HG03095 (cell line): ENCODE data around the gene MDFIC2.
"Not testable (repeated sequence)": the region's sequence is repeated elsewhere in the genome, so short reads cannot be mapped to it uniquely, and the experiment has no call there.

ENCODE experiments used
- ATAC-seq: cut with Tn5 transposase; IDR thresholded peaks from one replicate; pipeline ENCODE4 v1.9.1; 2021; ENCODE audit warnings: moderate library complexity; ENCODE audit not compliant: unreplicated experiment

The MDFIC2 gene

DNA sequence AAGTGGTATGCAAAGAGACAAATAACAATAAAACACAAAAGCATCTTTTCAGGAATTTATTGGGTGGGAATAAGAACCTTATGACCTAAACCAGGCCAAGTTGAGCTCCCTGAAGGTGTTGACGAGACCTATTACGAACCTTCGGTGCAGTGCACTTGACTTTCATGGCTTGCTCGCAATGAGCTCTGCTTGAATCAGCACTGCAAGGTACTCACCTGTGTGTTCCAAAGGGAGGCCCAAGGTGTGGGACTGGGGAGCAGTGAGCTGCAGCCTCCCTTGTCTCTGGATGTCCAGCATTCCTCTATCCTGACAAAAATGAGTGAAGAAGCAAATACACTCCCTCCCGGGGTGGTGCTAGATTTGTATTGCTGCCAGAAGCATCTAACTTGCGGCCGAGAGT lies at the start of gene MDFIC2:
TSS of gene MDFIC2 (minus strand) at position 303 of the 400 bp plus-strand sequence. CDS start 665 bp downstream, outside the sequence.
- ATAC-seq, result no peak

DNA sequence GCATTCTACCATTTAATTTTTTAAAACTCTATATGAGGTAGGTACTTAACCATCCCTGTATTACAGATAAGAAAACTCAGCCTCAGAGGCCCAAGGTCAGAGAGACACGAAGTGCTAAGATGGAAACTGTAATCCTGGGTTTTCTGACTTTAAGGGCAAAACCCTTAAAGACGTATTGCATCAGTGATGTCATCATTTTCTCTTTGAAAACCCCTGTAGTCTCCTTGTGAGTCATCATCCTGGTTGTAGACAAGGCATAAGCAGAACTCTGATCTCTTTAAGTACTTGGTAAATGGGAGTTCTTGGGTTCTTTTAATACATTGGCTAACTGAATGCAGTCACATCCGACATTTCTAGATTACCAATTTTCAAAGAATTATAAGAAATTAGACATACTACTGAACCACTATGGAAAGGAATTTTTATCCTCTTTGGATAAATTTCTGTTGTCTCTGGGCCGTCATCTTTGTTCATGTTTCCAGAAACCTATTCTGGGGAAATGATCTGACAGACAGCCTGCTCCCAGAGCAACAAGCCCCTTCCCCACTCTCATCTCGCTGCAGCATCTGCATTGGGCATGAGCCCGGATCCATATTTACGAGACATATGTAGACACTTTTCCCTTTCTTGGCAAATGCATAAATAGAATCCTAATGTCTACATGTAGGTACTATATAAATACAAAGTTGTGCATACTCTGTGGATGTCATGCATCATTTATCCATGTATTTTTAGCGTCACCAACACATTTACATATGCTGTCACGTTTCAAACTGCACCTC lies 48.7 kb upstream of the MDFIC2 start:
- peak; percentile 84 for ATAC-seq

DNA sequence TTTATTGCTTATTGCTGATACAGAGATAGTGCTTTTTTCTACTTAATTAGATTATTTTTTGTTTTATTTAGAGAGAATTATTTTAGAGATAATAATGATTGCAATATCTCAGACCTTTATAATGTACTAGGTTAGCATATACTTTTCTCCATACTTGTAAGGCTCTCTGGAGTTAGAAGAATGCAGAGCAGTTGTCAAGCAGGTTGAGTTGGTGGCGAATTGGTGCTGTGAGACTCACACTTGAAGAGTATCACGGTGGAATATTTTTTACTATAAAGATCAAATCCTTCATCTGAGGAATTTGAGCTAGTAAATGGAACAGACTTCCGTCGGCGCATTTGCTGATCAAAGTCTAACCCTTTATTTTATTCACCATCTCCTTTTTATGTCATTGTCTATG lies 47.3 kb upstream of the MDFIC2 start:
- ATAC-seq, result no peak

DNA sequence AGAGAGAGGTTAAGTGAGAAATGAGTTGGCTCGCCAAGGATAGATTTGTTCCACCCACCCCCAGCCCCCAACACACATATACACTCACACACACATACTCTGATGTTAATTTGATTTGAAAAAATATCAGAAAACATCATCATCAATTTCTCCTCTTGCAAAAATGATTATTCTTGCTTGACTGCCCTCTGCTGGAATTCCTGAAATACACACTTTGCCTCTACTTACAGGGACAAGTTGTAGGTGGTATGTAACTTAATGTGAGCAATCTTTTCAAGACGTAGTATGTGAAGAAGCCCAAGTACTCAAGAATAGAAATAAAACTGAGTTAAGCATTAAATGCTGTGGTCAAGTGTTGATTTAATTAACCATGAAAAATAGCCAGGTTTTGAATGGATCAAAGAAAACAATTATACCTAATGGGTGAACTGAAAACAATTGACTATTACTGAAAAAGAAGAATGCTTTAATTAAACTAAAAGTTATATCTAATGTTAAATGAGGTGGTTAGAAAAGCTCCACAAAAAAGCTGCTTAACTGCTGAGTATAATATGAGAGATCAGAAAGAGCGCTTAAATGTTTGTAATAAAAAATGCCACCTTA lies 46.6 kb upstream of the MDFIC2 start:
- ATAC-seq, result no peak

DNA sequence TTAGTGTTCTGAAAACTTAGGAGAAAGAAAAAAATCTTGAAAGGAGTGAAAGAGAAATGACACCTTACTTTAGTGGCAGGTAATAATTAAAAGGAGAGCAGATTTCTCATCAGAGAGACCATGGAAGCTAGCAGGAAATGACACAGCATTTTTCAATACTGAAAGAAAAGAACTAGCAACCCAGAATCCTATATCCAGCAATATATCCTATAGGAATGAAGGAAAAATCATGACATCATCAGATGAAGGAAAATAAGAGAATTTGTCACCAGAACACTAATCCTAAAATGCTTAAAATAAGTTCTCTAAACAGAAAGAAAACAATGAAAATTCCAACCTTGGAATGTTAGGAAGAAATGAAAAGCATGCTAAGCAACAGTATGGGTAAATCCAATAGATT lies 39.8 kb upstream of the MDFIC2 start:
- ATAC-seq, result no peak

DNA sequence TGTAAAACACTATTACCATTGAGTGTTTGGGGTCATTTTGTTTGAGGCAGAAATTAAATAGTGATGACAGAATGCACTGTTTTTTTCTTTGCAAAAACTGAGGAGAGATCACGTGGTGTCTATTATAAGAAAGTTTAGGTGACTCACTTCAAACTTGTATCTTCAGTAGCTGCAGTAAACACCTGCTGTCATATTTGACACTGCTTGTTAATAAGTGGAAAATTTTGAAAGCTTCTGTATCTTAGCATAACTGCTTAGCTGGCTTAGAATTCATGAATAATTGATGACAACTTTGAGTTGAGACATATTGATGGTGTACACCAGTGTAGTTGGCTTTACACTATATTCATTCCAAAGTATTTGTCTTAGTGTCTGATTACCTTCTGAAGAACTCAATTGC lies 29.7 kb upstream of the MDFIC2 start:
- ATAC-seq, result no peak

DNA sequence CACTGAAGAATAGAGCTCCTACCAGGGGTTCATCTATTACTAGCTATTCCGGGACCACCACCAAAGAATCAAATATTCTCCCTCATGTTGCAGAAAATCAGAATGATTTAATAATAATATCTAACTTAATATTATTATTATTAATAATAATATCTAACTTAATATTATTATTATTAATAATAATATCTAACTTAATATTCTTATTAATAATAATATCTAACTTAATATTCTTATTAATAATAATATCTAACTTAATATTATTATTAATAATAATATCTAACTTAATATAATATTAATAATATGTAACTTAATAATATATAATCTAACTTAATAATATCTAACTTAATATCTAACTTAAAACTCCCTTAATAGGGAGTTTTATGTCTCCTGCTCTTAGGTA lies 24.4 kb upstream of the MDFIC2 start:
- ATAC-seq, result not testable (repeated sequence)

DNA sequence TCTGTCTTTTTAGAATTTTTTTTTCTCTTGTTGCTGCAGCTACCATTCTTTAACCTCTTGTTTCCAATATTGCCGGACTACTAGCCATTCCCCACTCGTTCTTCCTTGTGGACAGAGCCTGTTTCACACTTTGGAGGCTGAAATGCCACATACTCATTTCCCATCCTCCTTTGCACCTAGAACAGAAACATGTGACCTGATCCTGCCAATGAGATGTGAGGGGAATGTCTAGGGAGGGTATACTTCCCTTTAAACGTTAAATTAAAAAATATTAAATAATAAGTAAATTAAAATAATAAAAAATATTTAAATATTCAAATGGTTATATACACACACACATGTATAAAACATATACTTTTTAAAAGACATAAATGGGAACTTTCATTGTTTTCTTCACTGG lies 20.6 kb upstream of the MDFIC2 start:
- no peak for ATAC-seq

DNA sequence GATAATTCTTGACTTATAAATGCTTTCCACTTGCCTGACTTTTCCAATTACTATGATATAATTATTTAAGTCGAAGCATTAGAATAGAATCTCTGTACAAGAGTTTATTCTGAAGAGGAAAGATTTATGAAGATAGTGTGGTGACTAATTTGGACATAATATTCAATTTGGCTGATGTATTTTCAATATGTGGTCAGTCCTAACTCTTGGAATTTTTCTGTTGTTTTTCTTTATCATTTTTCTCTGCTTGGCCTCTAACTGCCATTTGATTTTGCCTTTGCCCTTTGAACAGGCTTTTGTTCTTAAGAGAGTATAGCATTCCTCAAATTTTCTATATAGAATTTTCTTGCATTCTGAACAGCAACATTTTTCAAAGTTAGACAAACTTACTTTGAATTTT lies 2.6 kb upstream of the MDFIC2 start:
- no peak for ATAC-seq

DNA sequence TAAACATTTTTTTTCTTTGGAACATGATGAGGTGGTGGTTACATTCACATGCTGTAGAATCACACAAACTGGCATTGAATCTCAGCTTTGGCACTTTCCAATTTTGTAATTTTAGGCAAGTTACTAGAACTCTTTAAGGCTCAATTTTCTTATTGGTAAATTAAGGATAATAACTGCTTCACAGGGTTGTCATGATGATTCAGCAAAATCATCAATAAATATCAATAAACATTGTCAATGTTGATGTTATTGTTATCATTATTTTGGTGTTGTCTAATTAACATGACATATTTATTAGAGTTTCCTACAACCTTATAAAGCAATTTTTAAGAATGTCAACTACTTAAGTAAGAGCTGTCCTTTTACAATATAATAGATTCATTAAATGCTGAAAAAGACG lies 1.6 kb downstream of the MDFIC2 start:
- ATAC-seq, result no peak

DNA sequence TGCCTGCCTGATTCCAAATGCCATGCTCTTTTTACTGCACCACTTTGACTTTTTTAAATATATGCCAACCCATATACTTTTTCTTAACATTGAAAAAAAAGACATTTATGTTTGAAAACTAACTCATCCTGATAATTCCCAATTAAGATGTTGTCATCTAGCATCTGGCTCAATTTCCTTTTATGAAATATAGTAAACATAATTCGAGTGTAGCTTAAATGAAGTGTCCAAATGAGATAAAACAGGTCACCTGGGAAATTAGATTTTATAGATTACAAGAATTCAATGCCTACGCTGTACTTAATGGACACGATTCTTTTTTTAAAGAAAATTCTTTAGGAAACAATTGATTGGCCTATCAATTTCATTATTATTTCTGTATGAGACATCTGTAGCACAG lies 2.8 kb downstream of the MDFIC2 start:
- ATAC-seq, result no peak

DNA sequence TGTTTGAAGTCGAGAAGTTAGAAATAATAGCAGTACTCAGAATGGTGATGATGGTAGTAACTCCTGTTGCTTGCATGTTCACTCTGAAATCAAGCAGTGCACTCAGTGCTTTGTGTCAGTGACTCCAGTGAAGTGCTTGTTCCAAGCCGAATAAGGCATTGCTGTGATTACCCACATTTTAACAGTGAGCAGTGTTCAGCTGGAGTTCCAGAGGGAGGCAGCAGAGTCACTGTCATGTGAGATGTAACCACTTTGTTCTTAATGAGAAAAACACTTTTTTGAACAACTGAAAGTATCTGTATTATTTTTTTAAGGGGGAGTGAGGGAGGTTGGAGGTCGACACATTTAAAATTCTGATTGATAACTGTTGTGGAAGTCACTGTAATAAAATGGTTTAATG lies 3.7 kb downstream of the MDFIC2 start:
- ATAC-seq, result no peak

DNA sequence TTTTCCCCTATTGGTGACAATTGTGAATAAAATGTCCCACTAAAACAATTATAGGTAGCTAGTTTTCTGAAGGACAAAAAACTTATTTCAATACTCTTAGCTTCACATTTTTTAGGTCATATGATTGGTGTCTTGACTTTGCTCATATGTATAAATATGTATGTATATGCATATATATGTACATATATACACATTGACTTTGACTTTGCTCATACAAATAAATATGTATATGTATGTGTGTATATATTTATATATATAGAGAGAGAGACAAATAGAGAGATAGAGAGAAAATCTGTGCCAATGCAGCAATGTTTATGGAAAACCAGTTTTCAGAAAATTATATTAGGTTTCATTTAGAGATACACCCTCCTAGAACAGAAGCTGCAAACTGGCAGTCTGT lies 5.7 kb downstream of the MDFIC2 start:
- ATAC-seq, result no peak

DNA sequence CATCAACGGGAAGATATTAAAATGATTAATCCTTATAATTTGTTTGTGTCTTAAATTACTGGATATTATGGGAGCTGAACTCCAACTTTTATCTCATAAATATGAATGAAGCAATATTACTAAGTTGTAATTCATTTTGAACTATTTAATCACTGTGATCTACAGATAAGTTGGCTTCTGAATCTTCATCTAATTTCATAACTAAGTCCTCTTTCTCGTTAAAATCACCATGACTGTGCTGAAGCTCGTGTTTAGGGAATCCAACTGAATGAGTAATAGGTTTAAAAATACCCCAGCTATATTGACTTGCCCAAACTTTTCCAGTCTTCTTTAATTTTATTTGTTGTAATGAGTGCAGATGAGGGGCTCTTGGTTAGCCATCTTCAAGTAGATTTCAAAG lies 14.1 kb downstream of the MDFIC2 start:
- ATAC-seq, result no peak

DNA sequence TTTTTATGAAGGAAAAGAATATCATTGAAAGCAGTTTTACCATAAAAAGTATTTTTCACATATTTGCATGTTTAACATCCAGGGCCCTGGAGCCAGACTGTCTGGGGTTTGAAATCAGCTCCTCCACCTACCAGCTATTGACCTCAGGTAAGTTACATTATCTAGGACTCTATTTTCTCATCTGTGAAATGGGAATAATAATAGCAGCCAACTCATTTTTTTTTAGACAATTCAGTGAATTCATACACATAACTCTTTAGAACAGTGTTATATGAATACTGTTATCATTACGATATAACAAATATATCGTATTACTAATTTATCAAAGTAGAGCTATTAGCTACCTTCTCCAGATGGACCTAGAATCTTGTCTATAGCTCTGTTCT lies 21.3 kb downstream of the MDFIC2 start:
- ATAC-seq, result no peak

DNA sequence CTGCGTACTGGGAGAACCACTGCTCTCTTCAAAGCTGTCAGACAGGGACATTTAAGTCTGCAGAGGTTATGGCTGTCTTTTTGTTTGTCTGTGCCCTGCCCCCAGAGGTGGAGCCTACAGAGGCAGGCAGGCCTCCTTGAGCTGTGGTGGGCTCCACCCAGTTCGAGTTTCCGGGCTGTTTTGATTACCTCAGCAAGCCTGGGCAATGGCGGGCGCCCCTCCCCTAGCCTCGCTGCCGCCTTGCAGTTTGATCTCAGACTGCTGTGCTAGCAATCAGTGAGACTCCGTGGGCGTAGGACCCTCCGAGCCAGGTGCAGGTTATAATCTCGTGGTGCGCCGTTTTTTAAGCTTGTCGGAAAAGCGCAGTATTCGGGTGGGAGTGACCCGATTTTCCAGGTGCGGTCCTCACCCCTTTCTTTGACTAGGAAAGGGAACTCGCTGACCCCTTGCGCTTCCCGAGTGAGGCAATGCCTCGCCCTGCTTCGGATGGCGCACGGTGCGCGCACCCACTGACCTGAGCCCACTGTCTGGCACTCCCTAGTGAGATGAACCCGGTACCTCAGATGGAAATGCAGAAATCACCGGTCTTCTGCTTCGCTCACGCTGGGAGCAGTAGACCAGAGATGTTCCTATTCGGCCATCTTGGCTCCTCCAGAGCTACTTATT lies 21.9 kb downstream of the MDFIC2 start:
- not testable (repeated sequence) for ATAC-seq

DNA sequence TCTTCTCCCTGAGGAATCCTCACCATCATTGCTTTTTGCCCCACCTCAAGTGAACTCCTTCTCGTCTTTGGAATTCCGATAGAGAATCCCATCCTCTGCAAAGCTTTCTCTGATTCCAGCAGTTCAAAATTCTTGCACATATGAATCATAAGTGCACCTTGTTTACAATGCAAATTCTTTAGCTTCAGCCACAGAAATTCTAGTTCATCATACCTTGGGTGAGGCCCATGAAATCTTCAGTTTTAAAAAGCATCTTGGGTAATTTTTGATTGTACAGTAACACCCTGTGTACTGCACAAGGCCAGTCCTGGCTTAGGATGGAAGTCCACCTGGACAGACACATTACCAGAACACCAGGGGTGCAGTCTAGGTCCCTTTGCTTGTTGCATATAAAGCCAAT lies 30.8 kb downstream of the MDFIC2 start:
- ATAC-seq, result no peak

DNA sequence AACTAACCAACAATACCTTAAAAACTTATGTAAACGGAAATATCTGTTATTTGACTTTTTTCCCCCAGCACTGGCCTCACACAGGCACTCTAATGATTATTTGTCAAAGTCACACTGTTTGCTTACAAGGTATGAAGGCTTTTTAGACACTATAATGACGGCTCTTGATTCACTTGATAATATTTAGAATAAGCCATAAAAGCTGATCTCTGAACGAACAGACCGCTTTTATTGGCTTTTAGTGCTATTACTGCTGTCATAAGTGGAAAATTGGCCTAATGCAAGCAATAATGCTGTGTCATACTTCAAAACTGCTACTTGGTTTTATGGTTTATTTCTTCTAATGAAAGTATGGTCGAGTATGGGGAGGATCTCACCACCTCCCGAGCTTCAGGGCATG lies 35.1 kb downstream of the MDFIC2 start:
- no peak for ATAC-seq

DNA sequence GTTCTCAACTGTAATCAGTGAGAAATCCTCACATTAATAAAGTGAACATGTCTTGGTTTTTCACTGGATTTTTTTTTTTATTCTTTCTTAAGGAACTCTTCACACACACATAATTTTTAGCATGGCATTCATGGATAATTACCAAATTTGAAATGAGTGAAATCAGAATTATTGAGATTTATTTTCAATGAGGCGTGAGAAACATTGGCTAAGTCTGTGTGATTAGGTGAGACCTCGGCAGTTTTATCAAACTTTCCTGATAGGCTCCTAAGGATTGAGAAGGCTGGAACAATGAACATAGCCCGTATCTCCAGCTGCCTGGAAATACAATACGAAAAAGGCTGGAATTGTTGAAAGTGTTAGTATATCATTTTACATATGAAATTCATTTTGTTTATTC lies 35.5 kb downstream of the MDFIC2 start:
- ATAC-seq, result no peak

DNA sequence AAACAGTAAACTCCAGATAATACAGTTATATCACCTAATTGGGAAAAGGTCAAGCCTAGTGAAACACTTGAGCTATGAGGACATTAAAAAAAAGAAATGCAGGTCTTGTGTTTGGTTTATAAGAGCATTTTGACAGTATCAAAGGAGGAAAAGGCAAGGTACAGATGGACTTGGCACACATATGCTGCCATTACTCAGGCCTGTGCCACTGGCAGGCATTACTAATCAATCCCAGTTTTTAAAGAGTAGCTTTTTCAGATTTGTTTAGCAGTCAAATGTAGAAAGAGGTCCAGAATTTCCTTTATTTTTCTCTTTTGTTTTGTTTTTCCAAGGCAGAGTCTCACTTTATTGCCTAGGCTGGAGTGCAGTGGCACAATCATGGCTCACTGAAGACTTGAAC lies 38.9 kb downstream of the MDFIC2 start:
- ATAC-seq, result no peak

DNA sequence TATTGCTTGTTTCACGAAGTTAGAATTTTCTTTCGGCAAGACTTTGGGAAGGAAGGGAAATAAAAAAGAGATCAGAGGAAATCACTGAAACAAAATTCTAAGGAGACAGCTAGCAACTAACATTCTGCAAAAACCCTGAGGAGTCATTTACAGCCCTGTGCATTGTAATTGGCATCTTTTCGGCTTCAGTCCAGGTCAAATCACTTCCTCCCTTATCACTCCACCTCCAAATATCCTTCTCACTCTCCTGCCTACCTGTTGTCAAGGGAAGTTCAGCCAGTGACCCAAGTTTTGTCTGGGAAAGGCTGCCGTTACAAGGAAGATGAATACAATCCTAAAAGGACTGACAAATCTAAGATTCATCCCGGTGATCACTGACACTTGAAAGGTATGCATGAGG lies 39.6 kb downstream of the MDFIC2 start:
- no peak for ATAC-seq

DNA sequence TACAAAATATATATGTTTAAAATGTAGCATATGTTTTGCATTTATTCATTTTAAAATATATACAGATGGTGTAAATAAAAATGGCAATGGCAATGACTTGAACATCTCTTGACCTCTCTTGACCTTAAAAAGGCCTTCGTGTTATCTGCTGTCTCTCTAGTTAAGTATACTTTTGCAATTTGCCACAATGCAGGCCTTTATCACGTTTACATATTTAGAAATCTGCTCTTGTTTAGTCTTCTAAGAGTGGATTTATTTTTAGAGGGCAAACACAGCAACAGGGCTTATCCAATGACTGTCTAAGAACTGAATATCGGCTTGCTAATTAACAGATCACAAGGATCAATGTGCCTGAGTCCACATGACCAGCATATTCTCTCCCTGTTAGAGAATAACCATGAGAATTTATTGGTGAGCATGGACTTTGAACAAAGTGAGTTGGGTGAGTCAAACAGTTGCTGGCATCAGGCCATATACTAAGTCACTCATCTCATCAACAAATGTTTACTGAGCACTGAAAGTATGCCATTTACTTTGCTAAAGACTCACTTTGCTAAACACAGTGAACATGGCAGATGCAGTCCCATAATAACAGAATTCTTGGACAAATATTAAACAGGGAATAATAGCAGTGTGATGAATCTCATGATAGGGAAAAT lies 48.2 kb downstream of the MDFIC2 start:
- ATAC-seq, result no peak
